PC-3 (cell line): Measurements from ENCODE around the gene IGFL3. TPM values are rescaled to one million over a fixed set of nuclear protein-coding genes. Genes with fewer than 3 reads are reported as not detected.
"Not testable (repeated sequence)": the region's sequence is repeated elsewhere in the genome, so short reads cannot be mapped to it uniquely, and the experiment has no call there.

ENCODE experiments used
- ATAC-seq: fragments of 200-7000 bp; cut with Tn5 transposase; 2 replicates; pipeline ENCODE4 v1.9.1; 2020; ENCODE audit warnings: mild to moderate bottlenecking, moderate library complexity
- BruUV-seq: library from RNA; stranded (reverse); fragments of 400-500 nt; replicated peaks from 2 replicates; lab custom pipeline; 2021; lab: Mats Ljungman, UMichigan
- CTCF ChIA-PET: fragments of 300-600 bp; sonication (Branson Sonifier 250); formaldehyde crosslinking; loops from one replicate; lab custom pipeline; 2022; ENCODE audit warnings: antibody characterized with exemption; lab: Charles Lee
- POLR2A ChIA-PET: fragments of 300-600 bp; sonication (Branson Sonifier 250); formaldehyde crosslinking; loops from one replicate; lab custom pipeline; 2022; ENCODE audit warnings: antibody characterized with exemption; ENCODE audit not compliant: unreplicated experiment; lab: Charles Lee
- DNase-seq: peaks from one replicate; pipeline ENCODE4 v3.0.0-alpha.2; 2015
- H2AFZ ChIP-seq: fragments of 300-600 bp; sonication (generic); 2 replicates; pipeline ENCODE4 v1.6.0; 2016; ENCODE audit warnings: antibody characterized with exemption, low read length
- H3F3A ChIP-seq: fragments of 300-600 bp; sonication (generic); one replicate; pipeline ENCODE4 v1.6.0; 2017; ENCODE audit warnings: antibody characterized with exemption, low read length, control low read depth, mild to moderate bottlenecking; ENCODE audit not compliant: unreplicated experiment
- H3K27ac ChIP-seq: fragments of 300-600 bp; sonication (generic); 2 replicates; pipeline ENCODE4 v1.5.1; 2016; ENCODE audit warnings: mild to moderate bottlenecking, low read length
- H3K27me3 ChIP-seq: fragments of 300-600 bp; sonication (generic); 2 replicates; pipeline ENCODE4 v1.6.1; 2016; ENCODE audit warnings: low read length, mixed read lengths
- H3K36me3 ChIP-seq: fragments of 300-600 bp; sonication (generic); 2 replicates; pipeline ENCODE4 v1.6.1; 2016; ENCODE audit warnings: low read depth, mixed run types, low read length, mixed read lengths
- H3K4me1 ChIP-seq: fragments of 300-600 bp; sonication (generic); 2 replicates; pipeline ENCODE4 v1.5.1; 2016; ENCODE audit warnings: low read length; ENCODE audit not compliant: insufficient read depth
- H3K4me2 ChIP-seq: fragments of 300-600 bp; sonication (generic); 2 replicates; pipeline ENCODE4 v1.6.0; 2016; ENCODE audit warnings: low read length
- H3K4me3 ChIP-seq: fragments of 300-600 bp; sonication (generic); 2 replicates; pipeline ENCODE4 v1.5.1; 2016; ENCODE audit warnings: mild to moderate bottlenecking, low read length, mixed read lengths
- H3K79me2 ChIP-seq: fragments of 300-600 bp; sonication (generic); 2 replicates; pipeline ENCODE4 v1.6.1; 2017; ENCODE audit warnings: low read length, mixed read lengths
- H3K9ac ChIP-seq: fragments of 300-600 bp; sonication (generic); 2 replicates; pipeline ENCODE4 v1.6.0; 2016; ENCODE audit warnings: mild to moderate bottlenecking, low read length
- H3K9me2 ChIP-seq: fragments of 300-600 bp; sonication (generic); replicated peaks from 2 replicates; pipeline ENCODE4 v1.6.1; 2016; ENCODE audit warnings: mixed run types, low read length, mixed read lengths
- H3K9me3 ChIP-seq: fragments of 300-600 bp; sonication (generic); 2 replicates; pipeline ENCODE4 v1.6.1; 2016; ENCODE audit warnings: low read length, mixed read lengths
- H4K20me1 ChIP-seq: fragments of 300-600 bp; sonication (generic); 2 replicates; pipeline ENCODE4 v1.6.1; 2016; ENCODE audit warnings: low read length, mixed read lengths
- EZH2 ChIP-seq: fragments of 300-600 bp; sonication (generic); IDR thresholded peaks from one replicate; pipeline ENCODE4 v1.6.1; 2017; ENCODE audit warnings: antibody characterized with exemption, mild to moderate bottlenecking, low read length; ENCODE audit not compliant: unreplicated experiment
- EZH2phosphoT487 ChIP-seq: fragments of 300-600 bp; sonication (generic); IDR thresholded peaks from 2 replicates; pipeline ENCODE4 v1.6.1; 2018; ENCODE audit warnings: mild to moderate bottlenecking, antibody characterized with exemption, low read length, borderline replicate concordance
- intact Hi-C: fragments of 100-400 bp; cut with micrococcal nuclease; formaldehyde crosslinking; loops from 2 replicates; pipeline ENCODE4 v1.9.0; 2023
- total RNA-seq: library from RNA; depleted of rRNA; stranded (reverse); fragments of >200 nt; gene quantifications from 2 replicates; pipeline ENCODE4 v1.2.3, GENCODE V29; 2014
- TF ChIP-seq, protein P1 (sequence below): fragments of 300-600 bp; sonication (generic); conservative IDR thresholded peaks from 2 replicates; pipeline ENCODE4 v1.5.1; 2017; ENCODE audit warnings: antibody characterized with exemption, low read depth, mild to moderate bottlenecking, low read length

IGFL3 gene
- total RNA-seq, 1 experiment from 2014 or later, result not detected

DNA sequence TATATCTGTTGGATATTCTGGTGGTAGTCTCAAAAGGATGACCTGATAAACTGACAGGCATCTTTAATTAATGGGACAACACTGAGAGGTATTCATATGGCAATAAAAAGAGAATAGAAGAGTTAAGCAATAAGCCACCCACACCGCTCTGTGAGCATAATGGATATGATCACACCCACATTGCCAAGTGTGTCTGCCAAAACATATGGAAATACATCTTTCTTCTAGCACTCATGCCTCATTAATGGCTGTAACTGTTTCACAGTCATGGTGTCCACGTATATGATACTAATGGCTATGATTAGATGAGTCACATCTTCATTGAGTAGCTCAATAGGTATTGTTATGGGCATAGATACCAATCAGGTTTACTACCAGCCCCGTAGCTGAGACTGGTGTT, 13.1 kb downstream of the IGFL3 start:
- DNase-seq, result no peak
- POLR2A ChIA-PET, result no interaction called here
- no peaks in the 10 kb centered on the region for H4K20me1 ChIP-seq
- intact Hi-C loops, result no loop called here
- no peak overlapping the region for H3K4me2 ChIP-seq
- H2AFZ ChIP-seq, result no peak overlapping the region
- no peaks in the 10 kb centered on the region for H3K9me2 ChIP-seq
- no TSS peak for BruUV-seq
- ATAC-seq, result no peak
- peaks cover 5% of the 10 kb centered on the region; the same call in 1 of the 2 replicates for H3K27me3 ChIP-seq
- CTCF ChIA-PET, result no interaction called here
- no peaks in the 10 kb centered on the region for H3F3A ChIP-seq
- H3K36me3 ChIP-seq, result no peaks in the 10 kb centered on the region
- no peaks in the 10 kb centered on the region for H3K79me2 ChIP-seq
- peaks cover 16% of the 10 kb centered on the region for H3K4me1 ChIP-seq
- TF ChIP-seq EZH2phosphoT487 (no peak), EZH2 (no peak)
- TF ChIP-seq, protein P1, sequence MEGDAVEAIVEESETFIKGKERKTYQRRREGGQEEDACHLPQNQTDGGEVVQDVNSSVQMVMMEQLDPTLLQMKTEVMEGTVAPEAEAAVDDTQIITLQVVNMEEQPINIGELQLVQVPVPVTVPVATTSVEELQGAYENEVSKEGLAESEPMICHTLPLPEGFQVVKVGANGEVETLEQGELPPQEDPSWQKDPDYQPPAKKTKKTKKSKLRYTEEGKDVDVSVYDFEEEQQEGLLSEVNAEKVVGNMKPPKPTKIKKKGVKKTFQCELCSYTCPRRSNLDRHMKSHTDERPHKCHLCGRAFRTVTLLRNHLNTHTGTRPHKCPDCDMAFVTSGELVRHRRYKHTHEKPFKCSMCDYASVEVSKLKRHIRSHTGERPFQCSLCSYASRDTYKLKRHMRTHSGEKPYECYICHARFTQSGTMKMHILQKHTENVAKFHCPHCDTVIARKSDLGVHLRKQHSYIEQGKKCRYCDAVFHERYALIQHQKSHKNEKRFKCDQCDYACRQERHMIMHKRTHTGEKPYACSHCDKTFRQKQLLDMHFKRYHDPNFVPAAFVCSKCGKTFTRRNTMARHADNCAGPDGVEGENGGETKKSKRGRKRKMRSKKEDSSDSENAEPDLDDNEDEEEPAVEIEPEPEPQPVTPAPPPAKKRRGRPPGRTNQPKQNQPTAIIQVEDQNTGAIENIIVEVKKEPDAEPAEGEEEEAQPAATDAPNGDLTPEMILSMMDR, result no peak
- H3K27ac ChIP-seq, result no peak overlapping the region
- H3K9ac ChIP-seq, result no peak overlapping the region
- no peak overlapping the region for H3K4me3 ChIP-seq
- H3K9me3 ChIP-seq, result no peaks in the 10 kb centered on the region

DNA sequence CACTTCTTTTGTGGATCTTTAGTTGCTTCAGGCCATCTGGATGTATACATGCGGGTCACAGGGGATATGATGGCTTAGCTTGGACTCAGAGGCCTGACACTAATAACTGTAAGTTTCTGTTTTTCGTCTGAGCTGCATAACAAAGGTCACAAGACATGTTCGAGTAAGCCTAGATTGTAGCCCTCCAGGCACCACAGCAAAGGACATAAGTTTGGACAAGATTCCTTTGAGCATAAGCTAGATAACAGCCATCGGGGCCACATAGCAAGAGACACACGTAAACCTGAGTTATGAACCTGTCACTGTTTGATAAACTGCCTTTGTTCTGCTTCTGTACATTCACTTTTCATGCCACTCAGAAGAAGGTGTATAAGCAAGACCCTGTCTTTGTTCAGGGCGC, 14.6 kb downstream of the IGFL3 start:
- CTCF ChIA-PET, result no interaction called here
- H4K20me1 ChIP-seq, result no peaks in the 10 kb centered on the region

DNA sequence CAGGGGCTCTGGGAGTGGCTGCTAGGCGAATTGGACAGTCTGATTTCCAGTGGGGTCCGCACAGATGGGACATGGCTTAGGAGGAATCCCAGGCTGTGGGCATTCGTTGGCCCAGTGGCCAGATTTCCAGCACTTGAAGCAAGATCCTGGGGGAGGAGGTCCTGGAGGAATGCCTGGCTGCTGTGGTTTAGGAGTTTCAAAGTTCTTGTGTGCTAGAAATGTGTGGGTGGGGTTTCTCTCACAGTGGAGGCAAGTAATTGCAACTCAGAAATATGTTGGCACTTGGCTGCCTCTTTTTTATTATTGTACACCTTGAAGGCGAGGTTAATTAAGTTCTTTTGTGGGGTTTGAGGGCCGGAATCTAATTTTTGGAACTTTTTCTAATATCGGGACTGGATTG, 17.1 kb downstream of the IGFL3 start:
- no peak overlapping the region for H2AFZ ChIP-seq
- no peak overlapping the region for H3K4me2 ChIP-seq
- intact Hi-C loops, result no loop called here
- POLR2A ChIA-PET, result no interaction called here
- no peak overlapping the region for H3K4me3 ChIP-seq
- no peak overlapping the region for H3K27ac ChIP-seq
- H4K20me1 ChIP-seq, result no peaks in the 10 kb centered on the region
- CTCF ChIA-PET, result no interaction called here
- ATAC-seq (no peak), DNase-seq (no peak)
- TF ChIP-seq EZH2phosphoT487 (no peak), EZH2 (no peak)
- TF ChIP-seq, protein P1, result no peak
- H3K27me3 ChIP-seq, result peaks cover 5% of the 10 kb centered on the region; the same call in 1 of the 2 replicates
- no peaks in the 10 kb centered on the region for H3K36me3 ChIP-seq
- no peaks in the 10 kb centered on the region for H3K9me2 ChIP-seq
- H3K9me3 ChIP-seq, result no peaks in the 10 kb centered on the region
- H3K4me1 ChIP-seq, result no peaks in the 10 kb centered on the region
- H3K79me2 ChIP-seq, result no peaks in the 10 kb centered on the region
- no peak overlapping the region for H3K9ac ChIP-seq
- no peaks in the 10 kb centered on the region for H3F3A ChIP-seq
- BruUV-seq, result no TSS peak

More for the DNA sequence above, 14.6 kb downstream of the IGFL3 start:
- Histone ChIP-seq H3K27me3 (peaks cover 5% of the 10 kb centered on the region; the same call in 1 of the 2 replicates), H3F3A (no peaks in the 10 kb centered on the region), H3K9ac (no peak overlapping the region), H2AFZ (no peak overlapping the region), H3K4me3 (no peak overlapping the region), H3K79me2 (no peaks in the 10 kb centered on the region), H3K4me2 (no peak overlapping the region), H3K4me1 (peaks cover 2% of the 10 kb centered on the region), H3K9me2 (no peaks in the 10 kb centered on the region), H3K9me3 (no peaks in the 10 kb centered on the region), H3K27ac (no peak overlapping the region), H3K36me3 (no peaks in the 10 kb centered on the region)
- intact Hi-C loops, result no loop called here
- BruUV-seq, result no TSS peak
- no peak for ATAC-seq
- TF ChIP-seq, protein P1, result no peak
- TF ChIP-seq EZH2phosphoT487 (no peak), EZH2 (no peak)
- POLR2A ChIA-PET, result no interaction called here
- DNase-seq, result no peak

DNA sequence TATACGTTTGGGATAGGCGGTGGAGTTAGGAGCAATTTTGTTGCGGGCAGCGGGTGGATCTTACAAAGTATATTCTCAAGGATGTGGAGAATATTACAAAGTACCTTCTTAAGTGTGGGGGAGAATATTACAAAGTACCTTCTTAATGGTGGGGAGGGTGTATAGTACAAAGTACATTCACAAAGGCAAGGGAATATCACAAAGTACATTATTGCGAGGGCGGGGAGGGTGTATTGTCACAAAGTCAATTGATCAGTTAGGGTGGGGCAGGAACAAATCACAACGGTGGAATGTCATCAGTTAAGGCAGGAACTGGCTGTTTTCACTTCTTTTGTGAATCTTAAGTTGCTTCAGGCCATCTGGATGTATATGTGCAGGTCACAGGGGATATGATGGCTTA, 22.2 kb downstream of the IGFL3 start:
- H3K4me3 ChIP-seq, H3F3A ChIP-seq, CTCF ChIA-PET, H4K20me1 ChIP-seq, H3K36me3 ChIP-seq, H3K27ac ChIP-seq, H3K4me2 ChIP-seq, H3K9ac ChIP-seq, H3K4me1 ChIP-seq, H3K9me3 ChIP-seq, H2AFZ ChIP-seq, H3K27me3 ChIP-seq, H3K79me2 ChIP-seq, POLR2A ChIA-PET, BruUV-seq, ATAC-seq, DNase-seq, intact Hi-C loops, H3K9me2 ChIP-seq: not testable (repeated sequence)
